CD4-positive, alpha-beta T cell (primary cell): ENCODE data around the gene MCCC2. TPM values are rescaled to one million over a fixed set of nuclear protein-coding genes. Genes with fewer than 3 reads are reported as not detected.

Experiments used
- ATAC-seq: fragments of 200-7000 bp; cut with Tn5 transposase; one replicate; pipeline ENCODE4 v1.10.0; 2022; ENCODE audit warnings: mild to moderate bottlenecking; ENCODE audit not compliant: poor library complexity
- CTCF ChIA-PET: fragments of 350-600 bp; sonication (Branson Sonifier 250); formaldehyde crosslinking; loops from one replicate; lab custom pipeline; 2021; ENCODE audit warnings: antibody characterized with exemption, inconsistent platforms; lab: Charles Lee
- POLR2A ChIA-PET: fragments of 350-600 bp; sonication (Branson Sonifier 250); formaldehyde crosslinking; loops from one replicate; lab custom pipeline; 2021; ENCODE audit warnings: antibody characterized with exemption, inconsistent platforms; lab: Charles Lee
- DNase-seq, 14 experiments: peaks; one replicate each; pipeline ENCODE4 v3.0.0-alpha.2; 2013 to 2020; ENCODE audit warnings: mixed read lengths in 2 of 14
- H3K27ac ChIP-seq, 2 donors: one replicate each; pipeline versions ENCODE4 v1.5.1 to v1.7.0; 2013; ENCODE audit warnings: low read length in 2 of 2, low read depth in 1 of 2, mild to moderate bottlenecking in 1 of 2
- H3K27me3 ChIP-seq, 2 experiments: 1 replicate in 1 of 2; 2 replicates in 1 of 2; pipeline versions ENCODE4 v1.6.1 to v1.7.0; 2013; ENCODE audit warnings: low read length in 2 of 2, control low read depth in 1 of 2, mild to moderate bottlenecking in 1 of 2, moderate library complexity in 1 of 2; ENCODE audit not compliant: insufficient read depth in 2 of 2, control insufficient read depth in 1 of 2
- H3K36me3 ChIP-seq: one replicate; pipeline ENCODE4 v1.6.1; 2013; ENCODE audit warnings: low read length, control low read depth; ENCODE audit not compliant: insufficient read depth
- H3K4me1 ChIP-seq: one replicate; pipeline ENCODE4 v1.6.1; 2013; ENCODE audit warnings: low read length, control low read depth; ENCODE audit not compliant: insufficient read depth
- H3K4me3 ChIP-seq: one replicate; pipeline ENCODE4 v1.5.1; 2013; ENCODE audit warnings: mild to moderate bottlenecking, low read length, moderate library complexity
- H3K9me3 ChIP-seq, 2 experiments: 1 replicate in 1 of 2; 2 replicates in 1 of 2; pipeline versions ENCODE4 v1.6.1 to v1.7.0; 2013; ENCODE audit warnings: low read length in 2 of 2, mild to moderate bottlenecking in 2 of 2, control low read depth in 1 of 2, moderate library complexity in 1 of 2; ENCODE audit not compliant: control insufficient read depth in 1 of 2, insufficient read depth in 1 of 2
- H3K27ac Mint-ChIP-seq: one replicate; pipeline ENCODE4 v1.8.0; 2020; ENCODE audit warnings: mixed read lengths
- H3K27me3 Mint-ChIP-seq: one replicate; pipeline ENCODE4 v1.8.0; 2021; ENCODE audit warnings: mixed read lengths
- H3K36me3 Mint-ChIP-seq: one replicate; pipeline ENCODE4 v1.8.0; 2021; ENCODE audit warnings: low read depth, mixed read lengths
- H3K4me1 Mint-ChIP-seq: one replicate; pipeline ENCODE4 v1.8.0; 2021; ENCODE audit warnings: low read depth, mixed read lengths
- H3K4me3 Mint-ChIP-seq: one replicate; pipeline ENCODE4 v1.8.0; 2020; ENCODE audit warnings: mild to moderate bottlenecking, mixed read lengths
- H3K9me3 Mint-ChIP-seq: one replicate; pipeline ENCODE4 v1.8.0; 2020; ENCODE audit warnings: mixed read lengths
- intact Hi-C, 2 experiments: fragments of 100-400 bp; cut with DNase I in 1 of 2; cut with micrococcal nuclease in 1 of 2; formaldehyde crosslinking; loops; one replicate each; pipeline versions ENCODE4 v1.15.1 to v1.9.0; 2023 to 2025; cut with DNase I, micrococcal nuclease
- total RNA-seq, 174 experiments: library from RNA in 2 of 174; stranded (reverse) in 2 of 174; gene quantifications; one replicate each; pipeline ENCODE4 v1.2.3 and lab custom pipeline; 2021 to 2026
- TF ChIP-seq, protein P1 (sequence below): fragments of 200-600 bp; IDR thresholded peaks from one replicate; pipeline ENCODE4 v1.8.0; 2022; ENCODE audit warnings: antibody characterized with exemption, mild to moderate bottlenecking

MCCC2 gene
- total RNA-seq, 2 experiments from 2014 or later = 16.3 to 18.7 TPM

DNA sequence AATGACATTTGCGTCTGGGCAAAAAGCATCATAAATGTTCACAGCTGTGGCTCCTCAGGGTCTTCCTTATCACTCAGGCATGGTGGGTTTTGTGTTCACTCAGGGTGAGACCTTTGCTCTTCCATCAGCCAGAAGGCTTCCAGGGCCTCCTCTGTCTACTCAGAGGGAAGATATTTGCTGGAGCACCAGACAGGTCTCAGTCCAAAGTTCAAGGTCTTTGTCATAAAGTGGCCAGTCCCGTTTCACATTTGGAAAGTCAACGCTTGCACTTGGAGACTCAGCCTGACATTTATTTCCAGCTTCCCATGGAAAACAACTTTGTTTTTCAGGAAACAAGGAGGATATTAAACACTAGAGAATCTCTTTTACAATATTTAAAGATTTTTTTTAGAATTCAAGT is 119.8 kb downstream of the MCCC2 start:
- no peak for DNase-seq
- Histone ChIP-seq H3K4me1 (no peaks in the 10 kb centered on the region), H3K9me3 (no peaks in the 10 kb centered on the region), H3K4me3 (no peak overlapping the region), H3K27me3 (peaks cover 0 to 3% of the 10 kb centered on the region in 2 experiments), H3K36me3 (no peaks in the 10 kb centered on the region), H3K27ac (no peak overlapping the region)
- intact Hi-C loops = no loop called here
- CTCF ChIA-PET = no interaction called here
- POLR2A ChIA-PET = no interaction called here
- no peak overlapping the region for H3K27ac Mint-ChIP-seq
- no peak overlapping the region for H3K4me3 Mint-ChIP-seq
- H3K36me3 Mint-ChIP-seq = no peaks in the 10 kb centered on the region
- peaks cover 2% of the 10 kb centered on the region for H3K9me3 Mint-ChIP-seq
- ATAC-seq = no peak
- no peaks in the 10 kb centered on the region for H3K4me1 Mint-ChIP-seq
- TF ChIP-seq, protein P1, sequence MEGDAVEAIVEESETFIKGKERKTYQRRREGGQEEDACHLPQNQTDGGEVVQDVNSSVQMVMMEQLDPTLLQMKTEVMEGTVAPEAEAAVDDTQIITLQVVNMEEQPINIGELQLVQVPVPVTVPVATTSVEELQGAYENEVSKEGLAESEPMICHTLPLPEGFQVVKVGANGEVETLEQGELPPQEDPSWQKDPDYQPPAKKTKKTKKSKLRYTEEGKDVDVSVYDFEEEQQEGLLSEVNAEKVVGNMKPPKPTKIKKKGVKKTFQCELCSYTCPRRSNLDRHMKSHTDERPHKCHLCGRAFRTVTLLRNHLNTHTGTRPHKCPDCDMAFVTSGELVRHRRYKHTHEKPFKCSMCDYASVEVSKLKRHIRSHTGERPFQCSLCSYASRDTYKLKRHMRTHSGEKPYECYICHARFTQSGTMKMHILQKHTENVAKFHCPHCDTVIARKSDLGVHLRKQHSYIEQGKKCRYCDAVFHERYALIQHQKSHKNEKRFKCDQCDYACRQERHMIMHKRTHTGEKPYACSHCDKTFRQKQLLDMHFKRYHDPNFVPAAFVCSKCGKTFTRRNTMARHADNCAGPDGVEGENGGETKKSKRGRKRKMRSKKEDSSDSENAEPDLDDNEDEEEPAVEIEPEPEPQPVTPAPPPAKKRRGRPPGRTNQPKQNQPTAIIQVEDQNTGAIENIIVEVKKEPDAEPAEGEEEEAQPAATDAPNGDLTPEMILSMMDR = no peak
- peaks cover 14% of the 10 kb centered on the region for H3K27me3 Mint-ChIP-seq

Other genes with a start within 250 kb of the MCCC2 start
- gene BDP1, start 131.7 kb upstream of the MCCC2 start, total RNA-seq = 10 to 100 TPM; 31.3 to 31.9 TPM
- gene CARTPT, start 131.9 kb downstream of the MCCC2 start, total RNA-seq = not detected